Trophoblast cell (in vitro differentiated cells and primary cell): Measurements from ENCODE around the gene ZBTB11.
A peak's percentile ranks its signal among the peaks of the same experiment; 100 is the strongest.

Experiments
- DNase-seq, 2 donors: peaks; one replicate each; pipeline ENCODE4 v3.0.0-alpha.2; 2016
- H2AFZ ChIP-seq: 2 replicates; pipeline ENCODE4 v1.6.1; 2013; ENCODE audit warnings: low read length, moderate library complexity, mild to moderate bottlenecking; ENCODE audit not compliant: insufficient read depth, poor library complexity
- H2AK5ac ChIP-seq: 2 replicates; pipeline ENCODE4 v1.6.1; 2013; ENCODE audit warnings: mild to moderate bottlenecking, low read length
- H2BK120ac ChIP-seq: 2 replicates; pipeline ENCODE4 v1.6.1; 2013; ENCODE audit warnings: low read length, mild to moderate bottlenecking, moderate library complexity; ENCODE audit not compliant: insufficient read depth, poor library complexity
- H2BK12ac ChIP-seq: 2 replicates; pipeline ENCODE4 v1.6.1; 2013; ENCODE audit warnings: mild to moderate bottlenecking, low read length, moderate library complexity
- H2BK5ac ChIP-seq: 2 replicates; pipeline ENCODE4 v1.6.1; 2013; ENCODE audit warnings: low read length, low read depth, moderate library complexity, mild to moderate bottlenecking; ENCODE audit not compliant: poor library complexity
- H3K14ac ChIP-seq: 2 replicates; pipeline ENCODE4 v1.6.1; 2013; ENCODE audit warnings: mild to moderate bottlenecking, low read length
- H3K18ac ChIP-seq: 2 replicates; pipeline ENCODE4 v1.6.1; 2013; ENCODE audit warnings: mild to moderate bottlenecking, low read length
- H3K23ac ChIP-seq: 2 replicates; pipeline ENCODE4 v1.6.1; 2013; ENCODE audit warnings: low read length
- H3K27ac ChIP-seq: 2 replicates; pipeline ENCODE4 v1.5.1; 2013; ENCODE audit warnings: low read depth, mild to moderate bottlenecking, inconsistent platforms, low read length, moderate library complexity
- H3K27me3 ChIP-seq: 2 replicates; pipeline ENCODE4 v1.6.1; 2013; ENCODE audit warnings: inconsistent platforms, mild to moderate bottlenecking, low read length, moderate library complexity; ENCODE audit not compliant: insufficient read depth
- H3K36me3 ChIP-seq, 2 experiments: 1 replicate in 1 of 2; 2 replicates in 1 of 2; pipeline ENCODE4 v1.6.1; 2013; ENCODE audit warnings: low read length in 2 of 2, mild to moderate bottlenecking in 2 of 2, moderate library complexity in 1 of 2; ENCODE audit not compliant: insufficient read depth in 2 of 2, control insufficient read depth in 1 of 2
- H3K4ac ChIP-seq: 2 replicates; pipeline ENCODE4 v1.6.1; 2013; ENCODE audit warnings: low read depth, mild to moderate bottlenecking, low read length, moderate library complexity
- H3K4me1 ChIP-seq, 2 experiments: 1 replicate in 1 of 2; 2 replicates in 1 of 2; pipeline ENCODE4 v1.6.1; 2013; ENCODE audit warnings: low read length in 2 of 2, mild to moderate bottlenecking in 2 of 2, moderate library complexity in 1 of 2; ENCODE audit not compliant: insufficient read depth in 2 of 2, control insufficient read depth in 1 of 2
- H3K4me2 ChIP-seq: 2 replicates; pipeline ENCODE4 v1.6.1; 2013; ENCODE audit warnings: inconsistent platforms, mild to moderate bottlenecking, low read length, moderate library complexity
- H3K4me3 ChIP-seq: 2 replicates; pipeline ENCODE4 v1.5.1; 2013; ENCODE audit warnings: mild to moderate bottlenecking, low read depth, low read length, inconsistent platforms
- H3K79me1 ChIP-seq: one replicate; pipeline ENCODE4 v1.6.1; 2013; ENCODE audit warnings: low read length
- H3K79me2 ChIP-seq: 2 replicates; pipeline ENCODE4 v1.6.1; 2013; ENCODE audit warnings: low read length, mild to moderate bottlenecking; ENCODE audit not compliant: control insufficient read depth, insufficient read depth, poor library complexity
- H3K9ac ChIP-seq: 2 replicates; pipeline ENCODE4 v1.6.1; 2013; ENCODE audit warnings: mild to moderate bottlenecking, low read length
- H3K9me3 ChIP-seq: 2 replicates; pipeline ENCODE4 v1.6.1; 2013; ENCODE audit warnings: low read depth, mild to moderate bottlenecking, control low read depth, inconsistent platforms, low read length; ENCODE audit not compliant: insufficient read depth
- H4K12ac ChIP-seq: 2 replicates; pipeline ENCODE4 v1.6.1; 2013; ENCODE audit warnings: low read depth, mild to moderate bottlenecking, low read length, moderate library complexity
- H4K8ac ChIP-seq: 2 replicates; pipeline ENCODE4 v1.6.1; 2013; ENCODE audit warnings: low read depth, mild to moderate bottlenecking, low read length, moderate library complexity
- H4K91ac ChIP-seq: one replicate; pipeline ENCODE4 v1.6.1; 2013; ENCODE audit warnings: low read depth, mild to moderate bottlenecking, low read length, moderate library complexity
- WGBS: extraction: QIAGEN DNeasy Blood & Tissue Kit; methylation state at CpG from one replicate; pipeline ENCODE4 v1.1.7; 2013; ENCODE audit warnings: missing lambda C conversion rate; ENCODE audit not compliant: insufficient read length, insufficient coverage; ENCODE audit errors: extremely low coverage; 5-methylcytosine and 5-hydroxymethylcytosine counted together

ZBTB11 gene

DNA sequence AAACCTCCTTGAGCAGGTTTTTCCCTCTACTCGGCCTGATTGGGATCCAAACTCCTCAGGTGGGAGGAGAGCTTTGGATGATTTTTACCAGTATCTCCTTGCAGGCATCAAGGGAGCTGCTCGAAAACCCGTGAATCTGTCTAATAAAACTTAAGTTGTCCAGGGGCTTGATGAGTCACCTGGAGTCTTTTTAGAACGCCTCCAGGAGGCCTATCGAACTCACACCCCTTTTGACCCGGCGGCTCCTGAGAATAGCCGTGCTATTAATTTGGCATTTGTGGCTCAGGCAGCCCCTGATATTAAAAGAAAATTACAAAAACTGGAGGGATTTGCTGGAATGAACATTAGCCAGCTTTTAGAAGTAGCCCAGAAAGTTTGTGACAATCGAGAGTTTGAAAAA lies 41.6 kb downstream of the ZBTB11 start:
- no peak overlapping the region for H3K27ac ChIP-seq
- no peak overlapping the region for H3K4me2 ChIP-seq
- H3K18ac ChIP-seq, result no peak overlapping the region
- no peak for DNase-seq
- no peak overlapping the region for H2BK12ac ChIP-seq
- no peak overlapping the region for H2AFZ ChIP-seq
- WGBS, result no CpG with 5 or more reads among the region's 9 CpGs
- no peak overlapping the region for H3K4me3 ChIP-seq
- H3K79me2 ChIP-seq, result no peaks in the 10 kb centered on the region
- H3K36me3 ChIP-seq, result no peaks in the 10 kb centered on the region
- H2AK5ac ChIP-seq, result no peak overlapping the region
- H3K14ac ChIP-seq, result no peak overlapping the region
- no peak overlapping the region for H3K9ac ChIP-seq
- H4K8ac ChIP-seq, result no peak overlapping the region
- H4K12ac ChIP-seq, result no peak overlapping the region
- H3K23ac ChIP-seq, result no peak overlapping the region
- H3K27me3 ChIP-seq, result no peaks in the 10 kb centered on the region
- H3K9me3 ChIP-seq, result no peaks in the 10 kb centered on the region
- H4K91ac ChIP-seq, result no peak overlapping the region
- no peaks in the 10 kb centered on the region for H3K4me1 ChIP-seq
- no peak overlapping the region for H2BK120ac ChIP-seq
- H3K4ac ChIP-seq, result no peak overlapping the region
- no peaks in the 10 kb centered on the region for H3K79me1 ChIP-seq
- H2BK5ac ChIP-seq, result no peak overlapping the region

- H2BK120ac ChIP-seq, result no peak overlapping the region
- no peak overlapping the region for H4K12ac ChIP-seq
- H3K27me3 ChIP-seq, result no peaks in the 10 kb centered on the region
- H3K27ac ChIP-seq, result no peak overlapping the region
- H2BK12ac ChIP-seq, result no peak overlapping the region
- no peak overlapping the region for H2AFZ ChIP-seq
- DNase-seq, result no peak
- H4K91ac ChIP-seq, result no peak overlapping the region
- no peak overlapping the region for H3K18ac ChIP-seq
- no peak overlapping the region for H3K9ac ChIP-seq
- H3K4me2 ChIP-seq, result no peak overlapping the region
- no peak overlapping the region for H3K4me3 ChIP-seq
- H3K14ac ChIP-seq, result no peak overlapping the region
- no peak overlapping the region for H2AK5ac ChIP-seq
- no peaks in the 10 kb centered on the region for H3K4me1 ChIP-seq
- no peaks in the 10 kb centered on the region for H3K79me2 ChIP-seq
- WGBS, result no CpG with 5 or more reads among the region's 9 CpGs
- H2BK5ac ChIP-seq, result no peak overlapping the region
- H4K8ac ChIP-seq, result no peak overlapping the region
- no peak overlapping the region for H3K23ac ChIP-seq
- H3K9me3 ChIP-seq, result no peaks in the 10 kb centered on the region
- H3K4ac ChIP-seq, result no peak overlapping the region
- H3K79me1 ChIP-seq, result no peaks in the 10 kb centered on the region
- no peaks in the 10 kb centered on the region for H3K36me3 ChIP-seq
Measured at GRCh38 chr3:101634591-101635196, 42.2 kb downstream of the ZBTB11 start.

DNA sequence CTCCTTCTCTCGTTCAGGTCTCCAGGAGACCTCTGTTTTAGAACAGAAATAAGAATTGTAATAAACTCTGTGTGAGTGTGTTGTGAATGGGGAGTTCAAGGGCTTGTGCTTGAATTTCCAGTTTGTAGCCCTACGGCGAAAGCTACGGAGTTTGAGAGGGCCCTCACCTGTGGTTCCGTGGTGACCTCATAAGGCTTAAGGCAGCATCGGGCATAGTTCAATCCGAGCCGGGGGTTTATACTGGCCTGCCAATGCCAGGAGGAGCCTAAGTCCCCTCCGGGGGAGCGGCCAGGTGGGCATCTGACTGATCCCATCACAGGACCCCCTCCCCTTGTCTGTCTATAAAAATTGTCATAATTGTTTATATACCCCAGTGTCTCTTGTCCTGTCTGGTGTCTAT lies 43.7 kb downstream of the ZBTB11 start:
- Histone ChIP-seq H3K9ac (no peak overlapping the region), H3K4ac (no peak overlapping the region), H4K8ac (no peak overlapping the region), H3K4me1 (no peaks in the 10 kb centered on the region), H3K36me3 (no peaks in the 10 kb centered on the region), H2BK5ac (no peak overlapping the region), H3K79me1 (no peaks in the 10 kb centered on the region), H2AK5ac (no peak overlapping the region), H3K4me3 (no peak overlapping the region), H2AFZ (no peak overlapping the region), H2BK120ac (no peak overlapping the region), H3K14ac (no peak overlapping the region), H3K4me2 (no peak overlapping the region), H3K9me3 (no peaks in the 10 kb centered on the region), H3K18ac (no peak overlapping the region), H2BK12ac (no peak overlapping the region), H3K27me3 (no peaks in the 10 kb centered on the region), H3K79me2 (no peaks in the 10 kb centered on the region), H4K12ac (no peak overlapping the region), H3K23ac (no peak overlapping the region), H3K27ac (no peak overlapping the region), H4K91ac (no peak overlapping the region)
- WGBS, result no CpG with 5 or more reads among the region's 10 CpGs
- peak in 1 of 2 donors; percentile 31 for DNase-seq

- Histone ChIP-seq H3K36me3 (no peaks in the 10 kb centered on the region), H4K91ac (no peak overlapping the region), H2BK120ac (no peak overlapping the region), H3K4me3 (no peak overlapping the region), H2BK12ac (no peak overlapping the region), H2AK5ac (no peak overlapping the region), H3K4ac (no peak overlapping the region), H3K14ac (no peak overlapping the region), H4K8ac (no peak overlapping the region), H3K27me3 (no peaks in the 10 kb centered on the region), H3K79me2 (no peaks in the 10 kb centered on the region), H3K9me3 (no peaks in the 10 kb centered on the region), H3K18ac (no peak overlapping the region), H2BK5ac (no peak overlapping the region), H3K9ac (no peak overlapping the region), H3K4me2 (no peak overlapping the region), H3K79me1 (no peaks in the 10 kb centered on the region), H4K12ac (no peak overlapping the region), H3K23ac (no peak overlapping the region), H3K27ac (no peak overlapping the region), H3K4me1 (no peaks in the 10 kb centered on the region), H2AFZ (no peak overlapping the region)
- no peak for DNase-seq
- no CpG with 5 or more reads among the region's 11 CpGs for WGBS
Measured at GRCh38 chr3:101632586-101632985, 44.3 kb downstream of the ZBTB11 start.
